ENCODE measurements around the gene PCDH17. TPM values are rescaled to one million over a fixed set of nuclear protein-coding genes. Genes with fewer than 3 reads are reported as not detected.

PCDH17 gene
- total and polyA plus RNA-seq, 2 of the 8 experiments (the other 6 are each of a cell fraction or from before 2014, with no cell fraction given): 0.20 to 0.60 TPM

GRCh38 chr13:57763689-57764088, 132.1 kb downstream of the PCDH17 start:
- no peak overlapping the region for H4K8ac ChIP-seq (ENCODE audit: extremely low read depth, insufficient read depth, low read length)
- no peaks in the 10 kb centered on the region for H4K20me1 ChIP-seq (replicated peaks in 1 of 2; ENCODE audit: control insufficient read depth in 1 of 2, insufficient read depth in 2 of 2, low read length in 2 of 2)
- no peak overlapping the region for H4K5ac ChIP-seq (ENCODE audit: insufficient read length, low read depth, low read length)
- CTCF ChIA-PET (ENCODE audit: partially characterized antibody): no interaction called here
- H2AFZ ChIP-seq (ENCODE audit: low read length): no peak overlapping the region
- DNase-seq (ENCODE audit: low read depth in 1 of 2, low spot score in 2 of 2): no peak
- no peaks in the 10 kb centered on the region for H3K79me1 ChIP-seq (ENCODE audit: low read depth, low read length)
- no peak overlapping the region for H2BK15ac ChIP-seq (ENCODE audit: low read length)
- no peak overlapping the region for H3K4me3 ChIP-seq (ENCODE audit: extremely low read depth in 1 of 4, insufficient read depth in 2 of 4, low read depth in 3 of 4, low read length in 4 of 4)
- no peak overlapping the region for H3K4ac ChIP-seq (replicated peaks; ENCODE audit: insufficient read length, low read depth, low read length)
- H3K14ac ChIP-seq (ENCODE audit: insufficient read length): no peak overlapping the region
- H3K27ac ChIP-seq (ENCODE audit: low read depth, low read length): no peak overlapping the region
- H2BK120ac ChIP-seq (replicated peaks; ENCODE audit: low read depth, low read length): no peak overlapping the region
- no peak overlapping the region for H3K18ac ChIP-seq (ENCODE audit: extremely low read depth, low read length)
- no peaks in the 10 kb centered on the region for H3K9me3 ChIP-seq (ENCODE audit: insufficient read depth in 2 of 2, low read depth in 1 of 2, low read length in 1 of 2)
- no peak overlapping the region for H3K56ac ChIP-seq (replicated peaks; ENCODE audit: insufficient read length, low read depth, low read length)
- no peak for FAIRE-seq
- no peak overlapping the region for H2BK5ac ChIP-seq (ENCODE audit: low read depth, low read length)
- POLR2A ChIA-PET (ENCODE audit: partially characterized antibody): interaction anchor here (0.7 kb wide), 1 partner anchor 514 kb away, joined by 3 read pairs; no protein-coding TSS in a partner anchor
- no peaks in the 10 kb centered on the region for H3K36me3 ChIP-seq (ENCODE audit: control insufficient read depth in 2 of 4, insufficient read depth in 4 of 4, low read length in 3 of 4)
- no peak overlapping the region for H4K91ac ChIP-seq (replicated peaks; ENCODE audit: insufficient read length, low read length)
- WGBS, 2 experiments (ENCODE audit: extremely low coverage in 1 of 2, insufficient coverage in 1 of 2, insufficient read length in 1 of 2, insufficient replicate concordance in 2 of 2, low coverage in 1 of 2, low lambda C conversion rate in 2 of 2, missing lambda C conversion rate in 1 of 2): 94% methylated on average over 1 of the region's 1 CpG; no CpG with 5 or more reads in 1 of the 2 experiments
- H3K79me2 ChIP-seq (ENCODE audit: control insufficient read depth in 1 of 2, insufficient read depth in 2 of 2, low read length in 2 of 2): no peaks in the 10 kb centered on the region
- H3K9ac ChIP-seq (replicated peaks in 1 of 4; ENCODE audit: extremely low read depth in 1 of 4, low read depth in 3 of 4, low read length in 3 of 4): no peak overlapping the region
- H3K4me1 ChIP-seq (replicated peaks in 1 of 4; ENCODE audit: control insufficient read depth in 3 of 4, insufficient read depth in 4 of 4, low read length in 3 of 4): no peaks in the 10 kb centered on the region
- no peak overlapping the region for H3K4me2 ChIP-seq (ENCODE audit: insufficient read depth in 1 of 2, low read depth in 2 of 2, low read length in 2 of 2)
- no peaks in the 10 kb centered on the region for H3K23me2 ChIP-seq (ENCODE audit: low read depth, low read length)
- H3K27me3 ChIP-seq (replicated peaks in 1 of 4; ENCODE audit: control insufficient read depth in 3 of 4, extremely low read depth in 1 of 4, insufficient read depth in 3 of 4, low read length in 3 of 4): no peaks in the 10 kb centered on the region
- no peak for TF ChIP-seq SIN3A (conservative IDR thresholded peaks at IDR 0.05 in 1 of 2, IDR thresholded peaks at IDR 0.05 in 1 of 2; ENCODE audit: low read depth in 1 of 2, low read length in 2 of 2)
- TF ChIP-seq NRF1 (IDR thresholded peaks at IDR 0.05; ENCODE audit: low read depth, low read length): no peak
- TF ChIP-seq SUZ12 (IDR thresholded peaks at IDR 0.05; ENCODE audit: low read length): no peak
- no peak for TF ChIP-seq CEBPB (IDR thresholded peaks at IDR 0.05; ENCODE audit: low read depth, low read length)
- no peak for TF ChIP-seq GTF2F1 (IDR thresholded peaks at IDR 0.05; ENCODE audit: borderline replicate concordance, low read depth, low read length)
- TF ChIP-seq CHD2 (IDR thresholded peaks at IDR 0.05; ENCODE audit: low read length): no peak
- no peak for TF ChIP-seq EGR1 (IDR thresholded peaks at IDR 0.05; ENCODE audit: borderline replicate concordance, low read depth, low read length)
- TF ChIP-seq RBBP5 (IDR thresholded peaks at IDR 0.05; ENCODE audit: borderline replicate concordance, low read depth, low read length): no peak
- TF ChIP-seq CBX5 (IDR thresholded peaks at IDR 0.05; ENCODE audit: low read depth, low read length): no peak
- no peak for TF ChIP-seq KDM1A (IDR thresholded peaks at IDR 0.05; ENCODE audit: borderline replicate concordance, low read length)
- TF ChIP-seq CBX8 (IDR thresholded peaks at IDR 0.05; ENCODE audit: borderline replicate concordance, low read depth, low read length): no peak
- TF ChIP-seq EZH2 (IDR thresholded peaks at IDR 0.05; ENCODE audit: low read depth, low read length, severe bottlenecking): no peak
- no peak for TF ChIP-seq USF2 (IDR thresholded peaks at IDR 0.05; ENCODE audit: low read length)
- no peak for TF ChIP-seq CTBP2 (IDR thresholded peaks at IDR 0.05; ENCODE audit: borderline replicate concordance, insufficient read depth, insufficient read length, low read length)
- H2AK5ac ChIP-seq (ENCODE audit: low read depth, low read length): no peak overlapping the region
- H2BK20ac ChIP-seq (ENCODE audit: low read length): no peak overlapping the region
- no peak overlapping the region for H2BK12ac ChIP-seq (ENCODE audit: low read depth, low read length)
- H3K23ac ChIP-seq (ENCODE audit: insufficient read length): no peak overlapping the region

Data from H1 (cell line).